ENCODE measurements around the gene RNF144A.

DNA sequence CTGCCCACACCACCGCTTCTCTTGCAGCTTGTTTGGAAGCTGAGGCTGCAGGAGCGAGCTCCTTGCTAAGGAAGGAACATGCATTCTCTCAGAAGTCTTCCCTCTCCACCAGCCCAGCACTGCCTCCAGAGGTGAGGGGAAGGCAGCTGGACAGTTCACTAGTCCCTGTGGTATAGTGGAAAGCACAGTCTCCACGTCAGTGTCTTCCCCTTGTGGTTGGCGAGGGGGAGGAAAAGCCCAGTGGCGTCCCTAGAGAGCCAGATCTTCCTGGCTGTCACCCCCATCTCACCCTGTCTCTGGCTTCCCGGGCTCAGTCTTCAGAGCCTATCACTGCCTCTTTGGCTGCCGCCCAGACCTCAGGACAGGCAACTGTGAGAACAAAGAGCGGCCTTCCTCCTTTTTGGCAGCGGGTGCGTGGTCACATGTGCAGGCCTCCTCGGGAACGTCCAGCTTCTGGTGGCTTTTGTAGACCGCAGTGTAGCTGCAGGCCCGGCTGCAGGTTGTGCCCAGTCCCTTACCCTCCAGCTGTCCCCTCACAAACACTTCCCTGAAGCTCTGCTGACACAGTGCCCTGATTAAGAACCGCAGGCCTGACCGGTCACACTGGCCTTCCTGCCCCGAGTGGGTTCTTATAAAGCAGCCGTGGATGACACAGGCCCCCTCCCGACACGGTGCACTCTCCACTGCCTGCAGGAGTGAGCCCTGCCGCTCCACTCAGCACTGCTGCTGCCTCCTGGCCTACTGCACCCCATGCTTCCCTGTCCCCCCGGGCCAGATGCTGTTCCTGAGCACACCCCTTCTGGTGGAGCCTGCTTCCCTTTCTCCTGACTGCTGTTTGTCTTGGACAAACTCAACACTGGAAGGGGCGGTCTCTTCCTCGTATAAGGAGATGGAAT lies 90.9 kb downstream of the RNF144A start:
- TF ChIP-seq, protein P1, sequence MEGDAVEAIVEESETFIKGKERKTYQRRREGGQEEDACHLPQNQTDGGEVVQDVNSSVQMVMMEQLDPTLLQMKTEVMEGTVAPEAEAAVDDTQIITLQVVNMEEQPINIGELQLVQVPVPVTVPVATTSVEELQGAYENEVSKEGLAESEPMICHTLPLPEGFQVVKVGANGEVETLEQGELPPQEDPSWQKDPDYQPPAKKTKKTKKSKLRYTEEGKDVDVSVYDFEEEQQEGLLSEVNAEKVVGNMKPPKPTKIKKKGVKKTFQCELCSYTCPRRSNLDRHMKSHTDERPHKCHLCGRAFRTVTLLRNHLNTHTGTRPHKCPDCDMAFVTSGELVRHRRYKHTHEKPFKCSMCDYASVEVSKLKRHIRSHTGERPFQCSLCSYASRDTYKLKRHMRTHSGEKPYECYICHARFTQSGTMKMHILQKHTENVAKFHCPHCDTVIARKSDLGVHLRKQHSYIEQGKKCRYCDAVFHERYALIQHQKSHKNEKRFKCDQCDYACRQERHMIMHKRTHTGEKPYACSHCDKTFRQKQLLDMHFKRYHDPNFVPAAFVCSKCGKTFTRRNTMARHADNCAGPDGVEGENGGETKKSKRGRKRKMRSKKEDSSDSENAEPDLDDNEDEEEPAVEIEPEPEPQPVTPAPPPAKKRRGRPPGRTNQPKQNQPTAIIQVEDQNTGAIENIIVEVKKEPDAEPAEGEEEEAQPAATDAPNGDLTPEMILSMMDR (IDR thresholded peaks at IDR 0.05): peak; percentile 63
- peak; percentile 63 for TF ChIP-seq MXI1 (IDR thresholded peaks at IDR 0.05; ENCODE audit: low read depth, low read length)
- TF ChIP-seq EZH2phosphoT487 (IDR thresholded peaks at IDR 0.05; ENCODE audit: borderline replicate concordance, low read depth): no peak
- no peak for TF ChIP-seq TAF1 (IDR thresholded peaks at IDR 0.05; ENCODE audit: borderline replicate concordance, low read depth, low read length)
- TF ChIP-seq TEAD4 (IDR thresholded peaks at IDR 0.05; ENCODE audit: borderline replicate concordance, insufficient read depth): peak; percentile 95
- TF ChIP-seq SIN3A (IDR thresholded peaks at IDR 0.05; ENCODE audit: borderline replicate concordance, low read depth, low read length): peak; percentile 81; the same call in 1 of the 2 replicates
- TF ChIP-seq POLR2AphosphoS5 (IDR thresholded peaks at IDR 0.05; ENCODE audit: low read depth, low read length): peak; percentile 85
- TF ChIP-seq NRF1 (IDR thresholded peaks at IDR 0.05; ENCODE audit: low read depth, low read length): no peak
- peak; percentile 100 for TF ChIP-seq NFIC (IDR thresholded peaks at IDR 0.05; ENCODE audit: borderline replicate concordance)
- TF ChIP-seq, protein P2, sequence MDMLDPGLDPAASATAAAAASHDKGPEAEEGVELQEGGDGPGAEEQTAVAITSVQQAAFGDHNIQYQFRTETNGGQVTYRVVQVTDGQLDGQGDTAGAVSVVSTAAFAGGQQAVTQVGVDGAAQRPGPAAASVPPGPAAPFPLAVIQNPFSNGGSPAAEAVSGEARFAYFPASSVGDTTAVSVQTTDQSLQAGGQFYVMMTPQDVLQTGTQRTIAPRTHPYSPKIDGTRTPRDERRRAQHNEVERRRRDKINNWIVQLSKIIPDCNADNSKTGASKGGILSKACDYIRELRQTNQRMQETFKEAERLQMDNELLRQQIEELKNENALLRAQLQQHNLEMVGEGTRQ (IDR thresholded peaks at IDR 0.05; ENCODE audit: borderline replicate concordance, low read depth, low read length): peak; percentile 54; the same call in 1 of the 2 replicates
- TF ChIP-seq FOXJ3 (CRISPR knock-in tag; IDR thresholded peaks at IDR 0.05): peak; percentile 70
- TF ChIP-seq GATA2 (CRISPR knock-in tag; IDR thresholded peaks at IDR 0.05): peak; percentile 88
- TF ChIP-seq, protein P3, sequence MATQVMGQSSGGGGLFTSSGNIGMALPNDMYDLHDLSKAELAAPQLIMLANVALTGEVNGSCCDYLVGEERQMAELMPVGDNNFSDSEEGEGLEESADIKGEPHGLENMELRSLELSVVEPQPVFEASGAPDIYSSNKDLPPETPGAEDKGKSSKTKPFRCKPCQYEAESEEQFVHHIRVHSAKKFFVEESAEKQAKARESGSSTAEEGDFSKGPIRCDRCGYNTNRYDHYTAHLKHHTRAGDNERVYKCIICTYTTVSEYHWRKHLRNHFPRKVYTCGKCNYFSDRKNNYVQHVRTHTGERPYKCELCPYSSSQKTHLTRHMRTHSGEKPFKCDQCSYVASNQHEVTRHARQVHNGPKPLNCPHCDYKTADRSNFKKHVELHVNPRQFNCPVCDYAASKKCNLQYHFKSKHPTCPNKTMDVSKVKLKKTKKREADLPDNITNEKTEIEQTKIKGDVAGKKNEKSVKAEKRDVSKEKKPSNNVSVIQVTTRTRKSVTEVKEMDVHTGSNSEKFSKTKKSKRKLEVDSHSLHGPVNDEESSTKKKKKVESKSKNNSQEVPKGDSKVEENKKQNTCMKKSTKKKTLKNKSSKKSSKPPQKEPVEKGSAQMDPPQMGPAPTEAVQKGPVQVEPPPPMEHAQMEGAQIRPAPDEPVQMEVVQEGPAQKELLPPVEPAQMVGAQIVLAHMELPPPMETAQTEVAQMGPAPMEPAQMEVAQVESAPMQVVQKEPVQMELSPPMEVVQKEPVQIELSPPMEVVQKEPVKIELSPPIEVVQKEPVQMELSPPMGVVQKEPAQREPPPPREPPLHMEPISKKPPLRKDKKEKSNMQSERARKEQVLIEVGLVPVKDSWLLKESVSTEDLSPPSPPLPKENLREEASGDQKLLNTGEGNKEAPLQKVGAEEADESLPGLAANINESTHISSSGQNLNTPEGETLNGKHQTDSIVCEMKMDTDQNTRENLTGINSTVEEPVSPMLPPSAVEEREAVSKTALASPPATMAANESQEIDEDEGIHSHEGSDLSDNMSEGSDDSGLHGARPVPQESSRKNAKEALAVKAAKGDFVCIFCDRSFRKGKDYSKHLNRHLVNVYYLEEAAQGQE (IDR thresholded peaks at IDR 0.05; ENCODE audit: low read depth, low read length): peak; percentile 79; the same call in 1 of the 2 replicates
